ENCODE measurements around the gene PKDREJ.

DNA sequence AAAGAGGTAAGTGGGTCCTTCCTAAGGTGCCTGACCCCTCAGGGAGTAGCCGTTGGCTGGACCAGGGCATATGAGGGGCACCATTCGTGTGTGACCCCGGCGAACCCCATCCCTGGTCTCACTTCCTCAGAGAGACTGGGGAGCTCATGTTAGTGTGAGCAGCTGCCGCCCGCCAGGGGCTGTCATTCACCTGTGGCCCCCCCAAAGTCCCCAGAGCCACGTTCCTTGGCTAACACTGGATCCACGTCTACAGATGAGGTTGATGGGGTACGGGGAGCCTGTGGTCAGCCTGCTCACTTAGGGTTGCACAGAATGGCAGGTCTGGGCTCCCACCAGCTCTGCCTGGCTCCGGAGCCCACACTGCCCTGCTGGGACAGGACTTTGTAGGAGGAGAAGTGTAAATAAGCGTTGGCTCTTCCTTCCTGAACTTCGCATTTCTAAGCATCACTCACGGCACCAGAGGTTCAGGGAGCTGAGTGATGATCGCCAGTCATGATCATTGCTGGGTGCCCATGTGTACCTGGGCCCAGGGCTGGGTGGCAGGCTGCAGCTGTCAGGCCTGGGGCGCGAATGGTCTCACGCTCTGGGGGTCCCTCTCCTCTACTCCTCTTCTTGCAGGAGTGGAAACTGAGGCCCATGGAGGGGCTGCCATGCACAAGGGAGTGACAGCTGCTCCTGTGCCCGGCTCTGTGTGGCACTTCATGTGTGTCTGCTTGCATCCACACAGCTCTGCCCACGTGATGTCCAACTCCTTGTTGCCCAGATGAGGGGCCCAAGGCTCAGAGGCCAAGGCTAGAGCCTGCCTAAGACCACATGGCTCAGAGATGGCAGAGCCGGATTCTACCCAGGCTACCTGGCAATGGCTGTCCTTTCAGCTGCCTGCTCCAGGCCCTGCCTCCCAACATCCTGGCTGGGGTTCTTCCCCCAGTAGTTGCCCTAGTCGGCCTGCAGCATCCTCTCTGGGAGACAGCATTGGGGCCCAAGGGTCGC, 15.8 kb upstream of the PKDREJ start:
- TF ChIP-seq, protein P1, sequence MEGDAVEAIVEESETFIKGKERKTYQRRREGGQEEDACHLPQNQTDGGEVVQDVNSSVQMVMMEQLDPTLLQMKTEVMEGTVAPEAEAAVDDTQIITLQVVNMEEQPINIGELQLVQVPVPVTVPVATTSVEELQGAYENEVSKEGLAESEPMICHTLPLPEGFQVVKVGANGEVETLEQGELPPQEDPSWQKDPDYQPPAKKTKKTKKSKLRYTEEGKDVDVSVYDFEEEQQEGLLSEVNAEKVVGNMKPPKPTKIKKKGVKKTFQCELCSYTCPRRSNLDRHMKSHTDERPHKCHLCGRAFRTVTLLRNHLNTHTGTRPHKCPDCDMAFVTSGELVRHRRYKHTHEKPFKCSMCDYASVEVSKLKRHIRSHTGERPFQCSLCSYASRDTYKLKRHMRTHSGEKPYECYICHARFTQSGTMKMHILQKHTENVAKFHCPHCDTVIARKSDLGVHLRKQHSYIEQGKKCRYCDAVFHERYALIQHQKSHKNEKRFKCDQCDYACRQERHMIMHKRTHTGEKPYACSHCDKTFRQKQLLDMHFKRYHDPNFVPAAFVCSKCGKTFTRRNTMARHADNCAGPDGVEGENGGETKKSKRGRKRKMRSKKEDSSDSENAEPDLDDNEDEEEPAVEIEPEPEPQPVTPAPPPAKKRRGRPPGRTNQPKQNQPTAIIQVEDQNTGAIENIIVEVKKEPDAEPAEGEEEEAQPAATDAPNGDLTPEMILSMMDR (IDR thresholded peaks at IDR 0.05), result no peak
- TF ChIP-seq ZFX (IDR thresholded peaks at IDR 0.05; ENCODE audit: borderline replicate concordance), result no peak

Data from 22Rv1 (cell line).